HCT116 (cell line): ENCODE data around the gene SEMA6D. TPM values are rescaled to one million over a fixed set of nuclear protein-coding genes. Genes with fewer than 3 reads are reported as not detected.

ENCODE experiments used
- ATAC-seq: fragments of 200-7000 bp; cut with Tn5 transposase; 2 replicates; pipeline ENCODE4 v1.9.1; 2020; ENCODE audit warnings: mild to moderate bottlenecking, moderate library complexity
- Bru-seq: library from RNA; stranded (reverse); fragments of 400-500 nt; gene quantifications from one replicate; lab custom pipeline; 2021; lab: Mats Ljungman, UMichigan
- BruChase-seq, 2 experiments: library from RNA; stranded (reverse); fragments of 400-500 nt; gene quantifications; one replicate each; lab custom pipeline; 2021; lab: Mats Ljungman, UMichigan
- BruUV-seq: library from RNA; stranded (reverse); fragments of 400-500 nt; replicated peaks from 2 replicates; lab custom pipeline; 2021; lab: Mats Ljungman, UMichigan
- CTCF ChIA-PET: fragments of 300-600 bp; sonication (Branson Sonifier 250); formaldehyde crosslinking; loops from one replicate; lab custom pipeline; 2021; ENCODE audit warnings: antibody characterized with exemption; lab: Charles Lee
- POLR2A ChIA-PET: fragments of 300-600, 350-600 bp; sonication (Branson Sonifier 250); formaldehyde crosslinking; loops from one replicate; lab custom pipeline; 2021; ENCODE audit warnings: antibody characterized with exemption; lab: Charles Lee
- RAD21 ChIA-PET, 2 experiments: fragments of 300-600 bp; sonication (Branson Sonifier 250); formaldehyde crosslinking; loops; one replicate each; lab custom pipeline; 2023; ENCODE audit warnings: low total read pairs in 2 of 2; ENCODE audit not compliant: uncharacterized antibody in 2 of 2, unreplicated experiment in 2 of 2, low non-redundant PET in 1 of 2; lab: Charles Lee
- DNase-seq: peaks from one replicate; pipeline ENCODE4 v3.0.0-alpha.2; 2010; ENCODE audit warnings: low read depth, low spot score
- H2AFZ ChIP-seq: fragments of 200-600 bp; shearing (Covaris generic), sonication (generic); 2 replicates; pipeline ENCODE4 v1.6.1; 2017; ENCODE audit warnings: low read depth, mixed run types, mixed read lengths, antibody characterized with exemption, low read length; ENCODE audit not compliant: poor library complexity, severe bottlenecking
- H3K27ac ChIP-seq: 2 replicates; pipeline ENCODE4 v1.5.1; 2012; ENCODE audit warnings: low read depth, low read length
- H3K27me3 ChIP-seq: fragments of 200-600 bp; sonication (generic); 2 replicates; pipeline ENCODE4 v1.6.1; 2016; ENCODE audit warnings: mixed run types, low read length, mixed read lengths; ENCODE audit not compliant: insufficient read depth
- H3K36me3 ChIP-seq, 2 experiments: fragments of 200-500 bp in 1 of 2; fragments of 200-600 bp in 1 of 2; sonication (Bioruptor generic) in 1 of 2; sonication (generic) in 1 of 2; 2 replicates each; pipeline versions ENCODE4 v1.5.1 to v1.6.1; 2014 to 2016; ENCODE audit warnings: low read length in 2 of 2, inconsistent platforms in 1 of 2, mixed read lengths in 1 of 2, mixed run types in 1 of 2; ENCODE audit not compliant: insufficient read depth in 2 of 2, control insufficient read depth in 1 of 2
- H3K4me1 ChIP-seq, 2 experiments: fragments of 200-600 bp in 1 of 2; sonication (generic) in 1 of 2; 2 replicates each; pipeline versions ENCODE4 v1.5.1 to v1.6.1; 2012 to 2017; ENCODE audit warnings: low read length in 2 of 2, inconsistent platforms in 1 of 2, mild to moderate bottlenecking in 1 of 2, mixed read lengths in 1 of 2, mixed run types in 1 of 2, moderate library complexity in 1 of 2; ENCODE audit not compliant: insufficient read depth in 2 of 2, control insufficient read depth in 1 of 2
- H3K4me2 ChIP-seq: fragments of 200-600 bp; sonication (generic); 2 replicates; pipeline ENCODE4 v1.6.1; 2017; ENCODE audit warnings: mixed run types, low read length, mixed read lengths
- H3K4me3 ChIP-seq, 2 experiments: fragments of 200-600 bp in 1 of 2; sonication (generic) in 1 of 2; replicated peaks in 1 of 2; 2 replicates each; pipeline ENCODE4 v1.5.1; 2011 to 2016; ENCODE audit warnings: low read length in 2 of 2, control low read depth in 1 of 2, low read depth in 1 of 2, mild to moderate bottlenecking in 1 of 2, mixed read lengths in 1 of 2, mixed run types in 1 of 2
- H3K79me2 ChIP-seq: fragments of 200-600 bp; sonication (generic); 2 replicates; pipeline ENCODE4 v1.6.1; 2017; ENCODE audit warnings: mild to moderate bottlenecking, mixed run types, low read length, moderate library complexity, mixed read lengths; ENCODE audit not compliant: insufficient read depth
- H3K9ac ChIP-seq: fragments of 200-600 bp; sonication (generic); 2 replicates; pipeline ENCODE4 v1.6.1; 2016; ENCODE audit warnings: low read length, mixed read lengths
- H3K9me2 ChIP-seq: fragments of 200-600 bp; sonication (generic), shearing (Covaris generic); 2 replicates; pipeline ENCODE4 v1.6.1; 2017; ENCODE audit warnings: mixed run types, mild to moderate bottlenecking, moderate library complexity; ENCODE audit not compliant: insufficient read depth
- H3K9me3 ChIP-seq, 2 experiments: fragments of 200-500 bp in 1 of 2; fragments of 200-600 bp in 1 of 2; sonication (Bioruptor generic) in 1 of 2; sonication (generic) in 1 of 2; 2 replicates each; pipeline ENCODE4 v1.6.1; 2014 to 2017; ENCODE audit warnings: low read length in 2 of 2, mixed read lengths in 2 of 2, inconsistent platforms in 1 of 2, low read depth in 1 of 2, mild to moderate bottlenecking in 1 of 2, mixed run types in 1 of 2, moderate library complexity in 1 of 2; ENCODE audit not compliant: control insufficient read depth in 1 of 2, insufficient read depth in 1 of 2
- H4K20me1 ChIP-seq: fragments of 200-600 bp; sonication (generic), shearing (Covaris generic); 2 replicates; pipeline ENCODE4 v1.6.1; 2017; ENCODE audit warnings: mixed run types, mild to moderate bottlenecking, moderate library complexity; ENCODE audit not compliant: insufficient read depth
- CBX3 ChIP-seq: IDR thresholded peaks from 2 replicates; pipeline ENCODE4 v1.6.1; 2012; ENCODE audit warnings: low read depth
- CEBPB ChIP-seq: IDR thresholded peaks from 2 replicates; pipeline ENCODE4 v1.6.1; 2012; ENCODE audit warnings: low read depth
- EZH2 ChIP-seq: fragments of 200-600 bp; sonication (generic); IDR thresholded peaks from 2 replicates; pipeline ENCODE4 v1.6.1; 2017; ENCODE audit warnings: antibody characterized with exemption, mixed run types
- EZH2phosphoT487 ChIP-seq: fragments of 200-600 bp; IDR thresholded peaks from 2 replicates; pipeline ENCODE4 v1.6.1; 2018; ENCODE audit warnings: antibody characterized with exemption, borderline replicate concordance
- FOSL1 ChIP-seq: IDR thresholded peaks from 2 replicates; pipeline ENCODE4 v1.6.1; 2012; ENCODE audit warnings: low read depth
- JUND ChIP-seq: IDR thresholded peaks from 2 replicates; pipeline ENCODE4 v1.6.1; 2012
- POLR2AphosphoS5 ChIP-seq: IDR thresholded peaks from 2 replicates; pipeline ENCODE4 v1.6.1; 2011; ENCODE audit warnings: mild to moderate bottlenecking, low read depth, low read length, moderate library complexity
- SIN3A ChIP-seq: IDR thresholded peaks from 2 replicates; pipeline ENCODE4 v1.6.1; 2012; ENCODE audit warnings: low read depth
- SRF ChIP-seq: IDR thresholded peaks from 2 replicates; pipeline ENCODE4 v1.6.1; 2012; ENCODE audit warnings: low read depth
- TCF7L2 ChIP-seq: IDR thresholded peaks from 2 replicates; pipeline ENCODE4 v1.7.0; 2011; ENCODE audit warnings: borderline replicate concordance, inconsistent platforms; ENCODE audit not compliant: insufficient read depth, insufficient read length; ENCODE audit errors: extremely low read depth
- ZFX ChIP-seq: fragments of 450-650 bp; IDR thresholded peaks from 2 replicates; pipeline ENCODE4 v1.6.1; 2017
- ZNF274 ChIP-seq: fragments of 200-500 bp; sonication (Bioruptor generic); IDR thresholded peaks from 2 replicates; pipeline ENCODE4 v1.6.1; 2014; ENCODE audit warnings: mild to moderate bottlenecking, low read depth, low read length, inconsistent platforms
- intact Hi-C: fragments of 100-400 bp; cut with micrococcal nuclease; formaldehyde crosslinking; loops from 2 replicates; pipeline ENCODE4 v1.10.0; 2022
- long read RNA-seq: library from polyadenylated mRNA; unstranded; transcript quantifications from one replicate; pipeline ENCODE4 v2.0.0, GENCODE V29; 2021; ENCODE audit not compliant: unreplicated experiment
- polyA plus RNA-seq: library from polyadenylated mRNA; unstranded; fragments of >200 nt; gene quantifications from 2 replicates; pipeline ENCODE4 v1.2.1, GENCODE V29; 2012; ENCODE audit warnings: missing spikeins
- total RNA-seq: library from RNA; stranded (reverse); gene quantifications from one replicate; pipeline ENCODE4 v1.2.1, GENCODE V29; 2021; ENCODE audit not compliant: unreplicated experiment
- TF ChIP-seq, protein P1 (sequence below): IDR thresholded peaks from 2 replicates; pipeline ENCODE4 v1.6.1; 2012
- TF ChIP-seq, protein P2 (sequence below): IDR thresholded peaks from 2 replicates; pipeline ENCODE4 v1.6.1; 2011; ENCODE audit warnings: mild to moderate bottlenecking, low read length, moderate library complexity; ENCODE audit not compliant: insufficient replicate concordance; ENCODE audit errors: extremely low read depth

The SEMA6D gene, protein sequence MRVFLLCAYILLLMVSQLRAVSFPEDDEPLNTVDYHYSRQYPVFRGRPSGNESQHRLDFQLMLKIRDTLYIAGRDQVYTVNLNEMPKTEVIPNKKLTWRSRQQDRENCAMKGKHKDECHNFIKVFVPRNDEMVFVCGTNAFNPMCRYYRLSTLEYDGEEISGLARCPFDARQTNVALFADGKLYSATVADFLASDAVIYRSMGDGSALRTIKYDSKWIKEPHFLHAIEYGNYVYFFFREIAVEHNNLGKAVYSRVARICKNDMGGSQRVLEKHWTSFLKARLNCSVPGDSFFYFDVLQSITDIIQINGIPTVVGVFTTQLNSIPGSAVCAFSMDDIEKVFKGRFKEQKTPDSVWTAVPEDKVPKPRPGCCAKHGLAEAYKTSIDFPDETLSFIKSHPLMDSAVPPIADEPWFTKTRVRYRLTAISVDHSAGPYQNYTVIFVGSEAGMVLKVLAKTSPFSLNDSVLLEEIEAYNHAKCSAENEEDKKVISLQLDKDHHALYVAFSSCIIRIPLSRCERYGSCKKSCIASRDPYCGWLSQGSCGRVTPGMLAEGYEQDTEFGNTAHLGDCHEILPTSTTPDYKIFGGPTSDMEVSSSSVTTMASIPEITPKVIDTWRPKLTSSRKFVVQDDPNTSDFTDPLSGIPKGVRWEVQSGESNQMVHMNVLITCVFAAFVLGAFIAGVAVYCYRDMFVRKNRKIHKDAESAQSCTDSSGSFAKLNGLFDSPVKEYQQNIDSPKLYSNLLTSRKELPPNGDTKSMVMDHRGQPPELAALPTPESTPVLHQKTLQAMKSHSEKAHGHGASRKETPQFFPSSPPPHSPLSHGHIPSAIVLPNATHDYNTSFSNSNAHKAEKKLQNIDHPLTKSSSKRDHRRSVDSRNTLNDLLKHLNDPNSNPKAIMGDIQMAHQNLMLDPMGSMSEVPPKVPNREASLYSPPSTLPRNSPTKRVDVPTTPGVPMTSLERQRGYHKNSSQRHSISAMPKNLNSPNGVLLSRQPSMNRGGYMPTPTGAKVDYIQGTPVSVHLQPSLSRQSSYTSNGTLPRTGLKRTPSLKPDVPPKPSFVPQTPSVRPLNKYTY
- total RNA-seq (0.02 TPM), Bru-seq, nascent RNA (percentile 1 among the genes with signal in this experiment), BruChase-seq, experiment 1, labeled RNA remaining after a 6-hour chase (percentile 0 among the genes with signal in this experiment), BruChase-seq, experiment 2, labeled RNA remaining after a 2-hour chase (percentile 0 among the genes with signal in this experiment)
- polyA plus RNA-seq: not detected in 2 replicates
- long read RNA-seq: 0 reads

DNA sequence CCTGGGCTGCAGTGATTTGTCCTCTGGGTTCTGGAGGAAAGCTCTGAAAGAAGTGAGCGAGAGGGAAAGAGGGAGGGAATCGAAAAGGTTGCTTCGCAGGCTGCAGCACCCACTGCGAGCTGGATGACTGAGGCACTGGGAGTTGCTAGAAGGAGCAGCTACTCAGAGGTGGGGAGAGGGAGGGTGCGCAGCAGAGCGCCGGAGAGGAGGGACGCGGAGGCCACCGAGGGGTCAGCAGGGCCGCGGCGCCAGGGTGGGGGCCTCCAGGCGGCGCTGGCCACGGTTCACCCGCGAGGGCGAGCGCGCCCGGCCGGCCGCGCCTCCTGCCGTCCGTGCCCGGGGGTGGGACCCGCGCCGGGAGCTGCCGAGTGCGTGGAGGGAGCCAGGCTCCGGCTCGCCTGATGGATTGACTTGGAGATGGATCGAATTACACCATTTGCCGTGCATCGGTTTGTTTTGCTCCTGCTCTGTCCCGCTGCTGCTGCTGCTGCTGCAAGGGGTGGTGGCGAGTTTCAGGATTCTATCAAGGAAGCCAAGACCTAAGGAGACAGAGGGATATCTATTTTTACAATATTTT lies at the start of gene SEMA6D:
Gene SEMA6D, plus strand, starts transcription at position 470 of the 577 bp plus-strand sequence. CDS start 42,294 bp downstream, outside the sequence.
- no peak for DNase-seq
- H3K9ac ChIP-seq: no peak within 1 kb of the TSS

DNA sequence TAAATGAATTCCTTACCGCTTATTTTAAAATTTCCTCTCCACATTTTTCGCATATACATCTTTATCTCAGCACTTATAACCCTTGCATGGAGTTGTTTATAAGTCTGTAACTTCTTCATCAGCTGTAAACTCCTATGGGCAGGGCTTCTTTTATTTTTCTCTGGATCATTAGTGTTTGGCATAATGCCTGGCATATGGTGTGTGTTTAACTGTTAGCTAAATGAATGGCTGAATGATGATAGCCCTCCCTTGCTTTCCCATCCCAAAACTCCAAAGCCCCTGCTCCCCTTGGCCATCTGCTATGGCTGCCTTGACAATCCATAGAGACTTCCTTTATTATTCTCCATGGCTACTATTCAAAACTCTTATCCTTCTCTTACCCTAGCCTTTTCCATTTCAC lies 48.1 kb upstream of the SEMA6D start:
- Histone ChIP-seq H4K20me1 (no peaks in the 10 kb centered on the region), H3K27ac (no peak overlapping the region), H3K9me3 (peaks cover 9 to 32% of the 10 kb centered on the region in 2 experiments; a peak in 2 of 4 replicates), H2AFZ (no peak overlapping the region), H3K36me3 (no peaks in the 10 kb centered on the region), H3K9ac (no peak overlapping the region), H3K79me2 (no peaks in the 10 kb centered on the region), H3K4me2 (no peak overlapping the region), H3K4me1 (no peaks in the 10 kb centered on the region), H3K27me3 (no peaks in the 10 kb centered on the region), H3K4me3 (no peak overlapping the region), H3K9me2 (no peaks in the 10 kb centered on the region)
- ATAC-seq (no peak), DNase-seq (no peak)
- intact Hi-C loops: no loop called here
- ChIA-PET CTCF (no interaction called here), RAD21 (no interaction called here), POLR2A (no interaction called here)
- no TSS peak for BruUV-seq
- TF ChIP-seq SIN3A (no peak), JUND (no peak), ZFX (no peak), FOSL1 (no peak), EZH2phosphoT487 (no peak), CBX3 (no peak), ZNF274 (no peak), POLR2AphosphoS5 (no peak), EZH2 (no peak), CEBPB (no peak)
- TF ChIP-seq, protein P1, sequence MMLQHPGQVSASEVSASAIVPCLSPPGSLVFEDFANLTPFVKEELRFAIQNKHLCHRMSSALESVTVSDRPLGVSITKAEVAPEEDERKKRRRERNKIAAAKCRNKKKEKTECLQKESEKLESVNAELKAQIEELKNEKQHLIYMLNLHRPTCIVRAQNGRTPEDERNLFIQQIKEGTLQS: no peak
- TF ChIP-seq, protein P2, sequence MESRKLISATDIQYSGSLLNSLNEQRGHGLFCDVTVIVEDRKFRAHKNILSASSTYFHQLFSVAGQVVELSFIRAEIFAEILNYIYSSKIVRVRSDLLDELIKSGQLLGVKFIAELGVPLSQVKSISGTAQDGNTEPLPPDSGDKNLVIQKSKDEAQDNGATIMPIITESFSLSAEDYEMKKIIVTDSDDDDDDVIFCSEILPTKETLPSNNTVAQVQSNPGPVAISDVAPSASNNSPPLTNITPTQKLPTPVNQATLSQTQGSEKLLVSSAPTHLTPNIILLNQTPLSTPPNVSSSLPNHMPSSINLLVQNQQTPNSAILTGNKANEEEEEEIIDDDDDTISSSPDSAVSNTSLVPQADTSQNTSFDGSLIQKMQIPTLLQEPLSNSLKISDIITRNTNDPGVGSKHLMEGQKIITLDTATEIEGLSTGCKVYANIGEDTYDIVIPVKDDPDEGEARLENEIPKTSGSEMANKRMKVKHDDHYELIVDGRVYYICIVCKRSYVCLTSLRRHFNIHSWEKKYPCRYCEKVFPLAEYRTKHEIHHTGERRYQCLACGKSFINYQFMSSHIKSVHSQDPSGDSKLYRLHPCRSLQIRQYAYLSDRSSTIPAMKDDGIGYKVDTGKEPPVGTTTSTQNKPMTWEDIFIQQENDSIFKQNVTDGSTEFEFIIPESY: no peak

More for the DNA sequence above, at the start of gene SEMA6D:
- no peaks in the 10 kb centered on the region for H4K20me1 ChIP-seq
- H3K4me2 ChIP-seq: no peak within 1 kb of the TSS
- ChIA-PET RAD21 (no interaction called here), CTCF (no interaction called here), POLR2A (no interaction called here)
- H3K79me2 ChIP-seq: no peaks in the 10 kb centered on the region
- H3K9me2 ChIP-seq: no peaks in the 10 kb centered on the region
- no peaks in the 10 kb centered on the region for H3K36me3 ChIP-seq
- H2AFZ ChIP-seq: no peak within 1 kb of the TSS
- no peaks in the 10 kb centered on the region for H3K4me1 ChIP-seq
- BruUV-seq: no TSS peak
- H3K4me3 ChIP-seq: no peak within 1 kb of the TSS
- no peak within 1 kb of the TSS for H3K27ac ChIP-seq
- TF ChIP-seq ZFX (no peak), TCF7L2 (no peak), SRF (no peak), EZH2phosphoT487 (no peak)
- no peak for ATAC-seq
- intact Hi-C loops: no loop called here
- H3K9me3 ChIP-seq: peaks cover 0 to 25% of the 10 kb centered on the region in 2 experiments; a peak in 3 of 4 replicates
- H3K27me3 ChIP-seq: no peaks in the 10 kb centered on the region
